ENCODE data around the gene KMT5B.

DNA sequence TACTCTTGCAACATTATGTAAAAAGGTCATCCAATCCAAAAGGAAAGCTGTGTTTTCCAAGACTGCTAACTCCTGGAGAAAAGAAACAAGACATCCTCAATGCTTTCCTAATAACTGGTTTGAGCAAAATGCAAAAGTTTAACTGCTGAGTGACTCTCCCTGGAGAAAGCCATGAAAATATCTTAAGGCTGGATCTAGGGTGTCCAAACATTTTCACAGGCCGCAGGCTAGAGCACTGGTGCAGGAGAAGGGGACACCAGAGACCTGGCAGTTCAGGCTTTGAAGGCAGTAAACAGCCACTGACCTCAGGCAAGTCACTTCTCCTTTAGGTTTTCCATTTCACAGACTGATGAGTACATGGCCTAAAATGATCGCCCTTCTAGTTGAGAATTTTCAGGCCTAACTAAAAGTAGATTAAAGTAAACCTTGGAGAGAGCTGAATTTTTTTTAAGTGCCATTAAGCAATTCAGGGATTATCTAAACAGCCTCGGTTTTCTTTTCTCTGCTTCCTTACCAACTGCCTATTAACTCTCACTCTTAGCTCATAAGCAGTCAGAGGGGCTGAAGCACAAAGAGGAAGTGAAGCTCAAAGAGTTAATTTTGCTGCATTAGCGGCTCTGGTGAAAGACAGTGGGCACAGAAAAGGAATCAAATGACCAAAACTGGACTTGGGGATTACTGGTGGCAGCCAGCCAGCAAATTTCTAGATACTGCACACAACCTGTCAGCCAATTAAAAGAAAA, 94.2 kb downstream of the KMT5B start:
- TF ChIP-seq, protein P1, sequence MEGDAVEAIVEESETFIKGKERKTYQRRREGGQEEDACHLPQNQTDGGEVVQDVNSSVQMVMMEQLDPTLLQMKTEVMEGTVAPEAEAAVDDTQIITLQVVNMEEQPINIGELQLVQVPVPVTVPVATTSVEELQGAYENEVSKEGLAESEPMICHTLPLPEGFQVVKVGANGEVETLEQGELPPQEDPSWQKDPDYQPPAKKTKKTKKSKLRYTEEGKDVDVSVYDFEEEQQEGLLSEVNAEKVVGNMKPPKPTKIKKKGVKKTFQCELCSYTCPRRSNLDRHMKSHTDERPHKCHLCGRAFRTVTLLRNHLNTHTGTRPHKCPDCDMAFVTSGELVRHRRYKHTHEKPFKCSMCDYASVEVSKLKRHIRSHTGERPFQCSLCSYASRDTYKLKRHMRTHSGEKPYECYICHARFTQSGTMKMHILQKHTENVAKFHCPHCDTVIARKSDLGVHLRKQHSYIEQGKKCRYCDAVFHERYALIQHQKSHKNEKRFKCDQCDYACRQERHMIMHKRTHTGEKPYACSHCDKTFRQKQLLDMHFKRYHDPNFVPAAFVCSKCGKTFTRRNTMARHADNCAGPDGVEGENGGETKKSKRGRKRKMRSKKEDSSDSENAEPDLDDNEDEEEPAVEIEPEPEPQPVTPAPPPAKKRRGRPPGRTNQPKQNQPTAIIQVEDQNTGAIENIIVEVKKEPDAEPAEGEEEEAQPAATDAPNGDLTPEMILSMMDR (IDR thresholded peaks at IDR 0.05 in 2 of 3, conservative IDR thresholded peaks at IDR 0.05 in 1 of 3; ENCODE audit: borderline replicate concordance in 1 of 3, insufficient read depth in 1 of 3, low read depth in 2 of 3, low read length in 2 of 3): no peak
- TF ChIP-seq SRF (IDR thresholded peaks at IDR 0.05; ENCODE audit: low read depth) (no peak), ZFX (IDR thresholded peaks at IDR 0.05) (no peak), FOSL1 (IDR thresholded peaks at IDR 0.05; ENCODE audit: low read depth) (no peak), POLR2AphosphoS5 (IDR thresholded peaks at IDR 0.05; ENCODE audit: low read depth, low read length) (no peak), YY1 (IDR thresholded peaks at IDR 0.05; ENCODE audit: extremely low read depth, insufficient replicate concordance, low read depth, low read length) (no peak), EZH2 (IDR thresholded peaks at IDR 0.05) (no peak), TCF7L2 (IDR thresholded peaks at IDR 0.05; ENCODE audit: borderline replicate concordance, extremely low read depth, insufficient read depth, insufficient read length) (no peak), POLR2A (IDR thresholded peaks at IDR 0.05; ENCODE audit: borderline replicate concordance, extremely low read depth, insufficient read depth, insufficient read length) (no peak), EGR1 (IDR thresholded peaks at IDR 0.05; ENCODE audit: low read depth) (no peak), SIN3A (IDR thresholded peaks at IDR 0.05; ENCODE audit: low read depth) (no peak)
- TF ChIP-seq, protein P2, sequence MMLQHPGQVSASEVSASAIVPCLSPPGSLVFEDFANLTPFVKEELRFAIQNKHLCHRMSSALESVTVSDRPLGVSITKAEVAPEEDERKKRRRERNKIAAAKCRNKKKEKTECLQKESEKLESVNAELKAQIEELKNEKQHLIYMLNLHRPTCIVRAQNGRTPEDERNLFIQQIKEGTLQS (IDR thresholded peaks at IDR 0.05): no peak
- TF ChIP-seq, protein P3, sequence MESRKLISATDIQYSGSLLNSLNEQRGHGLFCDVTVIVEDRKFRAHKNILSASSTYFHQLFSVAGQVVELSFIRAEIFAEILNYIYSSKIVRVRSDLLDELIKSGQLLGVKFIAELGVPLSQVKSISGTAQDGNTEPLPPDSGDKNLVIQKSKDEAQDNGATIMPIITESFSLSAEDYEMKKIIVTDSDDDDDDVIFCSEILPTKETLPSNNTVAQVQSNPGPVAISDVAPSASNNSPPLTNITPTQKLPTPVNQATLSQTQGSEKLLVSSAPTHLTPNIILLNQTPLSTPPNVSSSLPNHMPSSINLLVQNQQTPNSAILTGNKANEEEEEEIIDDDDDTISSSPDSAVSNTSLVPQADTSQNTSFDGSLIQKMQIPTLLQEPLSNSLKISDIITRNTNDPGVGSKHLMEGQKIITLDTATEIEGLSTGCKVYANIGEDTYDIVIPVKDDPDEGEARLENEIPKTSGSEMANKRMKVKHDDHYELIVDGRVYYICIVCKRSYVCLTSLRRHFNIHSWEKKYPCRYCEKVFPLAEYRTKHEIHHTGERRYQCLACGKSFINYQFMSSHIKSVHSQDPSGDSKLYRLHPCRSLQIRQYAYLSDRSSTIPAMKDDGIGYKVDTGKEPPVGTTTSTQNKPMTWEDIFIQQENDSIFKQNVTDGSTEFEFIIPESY (IDR thresholded peaks at IDR 0.05; ENCODE audit: extremely low read depth, insufficient replicate concordance, low read length): no peak
- TF ChIP-seq, protein P4, sequence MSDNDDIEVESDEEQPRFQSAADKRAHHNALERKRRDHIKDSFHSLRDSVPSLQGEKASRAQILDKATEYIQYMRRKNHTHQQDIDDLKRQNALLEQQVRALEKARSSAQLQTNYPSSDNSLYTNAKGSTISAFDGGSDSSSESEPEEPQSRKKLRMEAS (IDR thresholded peaks at IDR 0.05): no peak

Data from HCT116 (cell line).